ENCODE results near the gene LRP8. TPM values are rescaled to one million over a fixed set of nuclear protein-coding genes. Genes with fewer than 3 reads are reported as not detected.

LRP8 gene
- total and polyA plus RNA-seq, 2 of the 13 experiments (the other 11 are each of a cell fraction or from before 2014, with no cell fraction given), result 17.3 to 17.4 TPM

DNA sequence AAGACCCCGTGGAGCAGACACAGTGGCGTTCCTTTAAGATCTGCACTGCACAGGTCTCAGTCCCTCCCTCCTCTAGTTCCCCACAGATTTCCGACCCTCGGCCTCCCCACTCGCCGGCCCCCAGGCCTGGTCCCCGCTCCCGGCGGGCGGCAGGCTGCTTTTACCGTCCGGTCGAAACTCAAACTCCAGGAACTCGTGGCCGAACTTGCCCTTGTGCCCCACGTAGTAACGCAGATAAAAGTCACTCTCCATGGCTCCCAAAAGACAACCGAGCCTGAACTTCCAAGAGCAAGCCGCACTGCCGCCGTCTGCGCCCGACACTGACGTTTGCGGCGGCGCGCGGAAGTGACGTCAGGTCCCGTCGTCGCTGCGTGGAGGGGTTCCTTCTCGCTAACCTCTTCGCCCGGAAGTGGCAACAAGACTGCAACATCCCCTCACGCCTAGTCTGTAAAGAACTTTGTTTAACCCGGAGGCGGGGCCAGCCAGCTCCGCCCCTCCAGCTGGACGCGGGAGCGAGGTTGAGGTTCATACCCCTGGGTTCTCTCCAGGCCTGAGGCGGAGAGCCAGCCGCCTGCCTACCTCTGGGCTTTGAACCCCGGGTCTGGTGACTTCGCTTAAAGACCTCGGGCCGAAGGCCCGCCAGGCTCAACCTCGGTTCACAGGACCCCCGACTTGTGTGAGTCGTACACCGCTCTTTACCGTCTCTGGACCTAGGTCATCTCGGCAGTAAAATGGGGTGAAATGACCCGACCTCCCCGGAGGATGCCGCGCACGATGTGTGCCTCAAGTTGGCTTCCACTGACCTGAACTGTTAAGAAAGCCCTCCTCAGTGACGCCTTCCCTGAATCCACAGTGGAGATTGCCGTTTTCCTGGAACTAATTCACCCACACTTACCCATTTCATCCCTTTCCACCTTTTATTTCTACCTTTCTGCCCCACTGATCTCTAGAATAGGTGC is 89.4 kb downstream of the LRP8 start, which contains the start of gene MAGOH (continued):
- TF ChIP-seq ZNF878 (CRISPR knock-in tag; IDR thresholded peaks at IDR 0.05), result peak; percentile 76; the same call in 1 of the 2 replicates
- TF ChIP-seq PHF21A (CRISPR knock-in tag; IDR thresholded peaks at IDR 0.05), result peak; percentile 65
- TF ChIP-seq AGO2 (optimal IDR thresholded peaks at IDR 0.05; ENCODE audit: low read depth, low read length), result peak; percentile 73
- TF ChIP-seq SCMH1 (CRISPR knock-in tag; IDR thresholded peaks at IDR 0.05; ENCODE audit: borderline replicate concordance), result no peak
- no peak for TF ChIP-seq ZKSCAN1 (IDR thresholded peaks at IDR 0.05; ENCODE audit: low read length)
- TF ChIP-seq POLR2AphosphoS5 (IDR thresholded peaks at IDR 0.05; ENCODE audit: low read depth, low read length), result peak; percentile 78
- no peak for TF ChIP-seq RBM39 (IDR thresholded peaks at IDR 0.05; ENCODE audit: low read depth, low read length, poor library complexity, severe bottlenecking)
- no peak for TF ChIP-seq RBM22 (optimal IDR thresholded peaks at IDR 0.05; ENCODE audit: low read length)
- TF ChIP-seq, protein P1, sequence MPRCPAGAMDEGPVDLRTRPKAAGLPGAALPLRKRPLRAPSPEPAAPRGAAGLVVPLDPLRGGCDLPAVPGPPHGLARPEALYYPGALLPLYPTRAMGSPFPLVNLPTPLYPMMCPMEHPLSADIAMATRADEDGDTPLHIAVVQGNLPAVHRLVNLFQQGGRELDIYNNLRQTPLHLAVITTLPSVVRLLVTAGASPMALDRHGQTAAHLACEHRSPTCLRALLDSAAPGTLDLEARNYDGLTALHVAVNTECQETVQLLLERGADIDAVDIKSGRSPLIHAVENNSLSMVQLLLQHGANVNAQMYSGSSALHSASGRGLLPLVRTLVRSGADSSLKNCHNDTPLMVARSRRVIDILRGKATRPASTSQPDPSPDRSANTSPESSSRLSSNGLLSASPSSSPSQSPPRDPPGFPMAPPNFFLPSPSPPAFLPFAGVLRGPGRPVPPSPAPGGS (CRISPR knock-in tag; IDR thresholded peaks at IDR 0.05), result no peak; the same call in 1 of the 2 replicates
- TF ChIP-seq, protein P2, sequence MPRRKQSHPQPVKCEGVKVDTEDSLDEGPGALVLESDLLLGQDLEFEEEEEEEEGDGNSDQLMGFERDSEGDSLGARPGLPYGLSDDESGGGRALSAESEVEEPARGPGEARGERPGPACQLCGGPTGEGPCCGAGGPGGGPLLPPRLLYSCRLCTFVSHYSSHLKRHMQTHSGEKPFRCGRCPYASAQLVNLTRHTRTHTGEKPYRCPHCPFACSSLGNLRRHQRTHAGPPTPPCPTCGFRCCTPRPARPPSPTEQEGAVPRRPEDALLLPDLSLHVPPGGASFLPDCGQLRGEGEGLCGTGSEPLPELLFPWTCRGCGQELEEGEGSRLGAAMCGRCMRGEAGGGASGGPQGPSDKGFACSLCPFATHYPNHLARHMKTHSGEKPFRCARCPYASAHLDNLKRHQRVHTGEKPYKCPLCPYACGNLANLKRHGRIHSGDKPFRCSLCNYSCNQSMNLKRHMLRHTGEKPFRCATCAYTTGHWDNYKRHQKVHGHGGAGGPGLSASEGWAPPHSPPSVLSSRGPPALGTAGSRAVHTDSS (CRISPR knock-in tag; conservative IDR thresholded peaks at IDR 0.05), result no peak
- TF ChIP-seq, protein P3, sequence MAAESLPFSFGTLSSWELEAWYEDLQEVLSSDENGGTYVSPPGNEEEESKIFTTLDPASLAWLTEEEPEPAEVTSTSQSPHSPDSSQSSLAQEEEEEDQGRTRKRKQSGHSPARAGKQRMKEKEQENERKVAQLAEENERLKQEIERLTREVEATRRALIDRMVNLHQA (CRISPR knock-in tag; IDR thresholded peaks at IDR 0.05), result peak; percentile 76; the same call in 1 of the 2 replicates
- TF ChIP-seq IKZF4 (CRISPR knock-in tag; IDR thresholded peaks at IDR 0.05; ENCODE audit: borderline replicate concordance, low read depth, not compliant biosample characterization), result no peak
- TF ChIP-seq, protein P4, sequence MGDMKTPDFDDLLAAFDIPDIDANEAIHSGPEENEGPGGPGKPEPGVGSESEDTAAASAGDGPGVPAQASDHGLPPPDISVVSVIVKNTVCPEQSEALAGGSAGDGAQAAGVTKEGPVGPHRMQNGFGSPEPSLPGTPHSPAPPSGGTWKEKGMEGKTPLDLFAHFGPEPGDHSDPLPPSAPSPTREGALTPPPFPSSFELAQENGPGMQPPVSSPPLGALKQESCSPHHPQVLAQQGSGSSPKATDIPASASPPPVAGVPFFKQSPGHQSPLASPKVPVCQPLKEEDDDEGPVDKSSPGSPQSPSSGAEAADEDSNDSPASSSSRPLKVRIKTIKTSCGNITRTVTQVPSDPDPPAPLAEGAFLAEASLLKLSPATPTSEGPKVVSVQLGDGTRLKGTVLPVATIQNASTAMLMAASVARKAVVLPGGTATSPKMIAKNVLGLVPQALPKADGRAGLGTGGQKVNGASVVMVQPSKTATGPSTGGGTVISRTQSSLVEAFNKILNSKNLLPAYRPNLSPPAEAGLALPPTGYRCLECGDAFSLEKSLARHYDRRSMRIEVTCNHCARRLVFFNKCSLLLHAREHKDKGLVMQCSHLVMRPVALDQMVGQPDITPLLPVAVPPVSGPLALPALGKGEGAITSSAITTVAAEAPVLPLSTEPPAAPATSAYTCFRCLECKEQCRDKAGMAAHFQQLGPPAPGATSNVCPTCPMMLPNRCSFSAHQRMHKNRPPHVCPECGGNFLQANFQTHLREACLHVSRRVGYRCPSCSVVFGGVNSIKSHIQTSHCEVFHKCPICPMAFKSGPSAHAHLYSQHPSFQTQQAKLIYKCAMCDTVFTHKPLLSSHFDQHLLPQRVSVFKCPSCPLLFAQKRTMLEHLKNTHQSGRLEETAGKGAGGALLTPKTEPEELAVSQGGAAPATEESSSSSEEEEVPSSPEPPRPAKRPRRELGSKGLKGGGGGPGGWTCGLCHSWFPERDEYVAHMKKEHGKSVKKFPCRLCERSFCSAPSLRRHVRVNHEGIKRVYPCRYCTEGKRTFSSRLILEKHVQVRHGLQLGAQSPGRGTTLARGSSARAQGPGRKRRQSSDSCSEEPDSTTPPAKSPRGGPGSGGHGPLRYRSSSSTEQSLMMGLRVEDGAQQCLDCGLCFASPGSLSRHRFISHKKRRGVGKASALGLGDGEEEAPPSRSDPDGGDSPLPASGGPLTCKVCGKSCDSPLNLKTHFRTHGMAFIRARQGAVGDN (CRISPR knock-in tag; IDR thresholded peaks at IDR 0.05), result peak; percentile 93
- no peak for TF ChIP-seq ZFP36L1 (CRISPR knock-in tag; IDR thresholded peaks at IDR 0.05)
- 0 out of 2 replicates have a peak, but pooled peaks have one; percentile 62 for TF ChIP-seq BRCA1 (CRISPR knock-in tag; IDR thresholded peaks at IDR 0.05)
- no peak for TF ChIP-seq SUZ12 (IDR thresholded peaks at IDR 0.05; ENCODE audit: low read depth, low read length)
- peak; percentile 73; the same call in 1 of the 2 replicates for TF ChIP-seq PITX1 (CRISPR knock-in tag; IDR thresholded peaks at IDR 0.05)
- no peak for TF ChIP-seq KDM6A (CRISPR knock-in tag; IDR thresholded peaks at IDR 0.05; ENCODE audit: low read depth)
- TF ChIP-seq TBX3 (IDR thresholded peaks at IDR 0.05; ENCODE audit: borderline replicate concordance), result no peak
- peak; percentile 67; the same call in 1 of the 2 replicates for TF ChIP-seq PAWR (CRISPR knock-in tag; IDR thresholded peaks at IDR 0.05; ENCODE audit: borderline replicate concordance)
